ENCODE data around the gene FKBP1A.

DNA sequence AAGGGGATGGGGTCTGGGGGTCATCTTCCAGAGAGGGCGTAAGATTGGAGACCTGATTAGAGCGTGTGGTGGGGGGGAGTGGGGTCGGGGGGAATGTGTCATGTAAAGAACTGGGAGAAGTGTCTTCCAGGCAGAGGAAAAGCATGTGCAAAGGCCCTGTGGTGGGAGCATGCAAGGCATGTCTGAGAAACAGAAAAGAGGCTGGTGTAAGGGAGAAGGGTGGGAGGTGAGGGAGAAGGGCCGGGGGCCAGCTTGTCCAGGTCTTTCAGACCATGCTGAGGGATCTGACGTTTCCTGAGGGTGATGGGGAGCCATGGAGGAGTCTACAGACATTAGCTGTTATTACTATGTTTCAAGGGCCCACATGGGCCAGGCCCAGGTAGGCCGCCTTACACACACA lies 30.4 kb upstream of the FKBP1A start:
- TF ChIP-seq, protein P1, sequence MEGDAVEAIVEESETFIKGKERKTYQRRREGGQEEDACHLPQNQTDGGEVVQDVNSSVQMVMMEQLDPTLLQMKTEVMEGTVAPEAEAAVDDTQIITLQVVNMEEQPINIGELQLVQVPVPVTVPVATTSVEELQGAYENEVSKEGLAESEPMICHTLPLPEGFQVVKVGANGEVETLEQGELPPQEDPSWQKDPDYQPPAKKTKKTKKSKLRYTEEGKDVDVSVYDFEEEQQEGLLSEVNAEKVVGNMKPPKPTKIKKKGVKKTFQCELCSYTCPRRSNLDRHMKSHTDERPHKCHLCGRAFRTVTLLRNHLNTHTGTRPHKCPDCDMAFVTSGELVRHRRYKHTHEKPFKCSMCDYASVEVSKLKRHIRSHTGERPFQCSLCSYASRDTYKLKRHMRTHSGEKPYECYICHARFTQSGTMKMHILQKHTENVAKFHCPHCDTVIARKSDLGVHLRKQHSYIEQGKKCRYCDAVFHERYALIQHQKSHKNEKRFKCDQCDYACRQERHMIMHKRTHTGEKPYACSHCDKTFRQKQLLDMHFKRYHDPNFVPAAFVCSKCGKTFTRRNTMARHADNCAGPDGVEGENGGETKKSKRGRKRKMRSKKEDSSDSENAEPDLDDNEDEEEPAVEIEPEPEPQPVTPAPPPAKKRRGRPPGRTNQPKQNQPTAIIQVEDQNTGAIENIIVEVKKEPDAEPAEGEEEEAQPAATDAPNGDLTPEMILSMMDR (IDR thresholded peaks at IDR 0.05): no peak
- TF ChIP-seq POLR2A (IDR thresholded peaks at IDR 0.05): no peak
